ENCODE results near the gene ZSCAN10. TPM values are rescaled to one million over a fixed set of nuclear protein-coding genes. Genes with fewer than 3 reads are reported as not detected.

ZSCAN10 gene
- total and polyA plus RNA-seq, 2 of the 13 experiments (the other 11 are each of a cell fraction or from before 2014, with no cell fraction given) = not detected

DNA sequence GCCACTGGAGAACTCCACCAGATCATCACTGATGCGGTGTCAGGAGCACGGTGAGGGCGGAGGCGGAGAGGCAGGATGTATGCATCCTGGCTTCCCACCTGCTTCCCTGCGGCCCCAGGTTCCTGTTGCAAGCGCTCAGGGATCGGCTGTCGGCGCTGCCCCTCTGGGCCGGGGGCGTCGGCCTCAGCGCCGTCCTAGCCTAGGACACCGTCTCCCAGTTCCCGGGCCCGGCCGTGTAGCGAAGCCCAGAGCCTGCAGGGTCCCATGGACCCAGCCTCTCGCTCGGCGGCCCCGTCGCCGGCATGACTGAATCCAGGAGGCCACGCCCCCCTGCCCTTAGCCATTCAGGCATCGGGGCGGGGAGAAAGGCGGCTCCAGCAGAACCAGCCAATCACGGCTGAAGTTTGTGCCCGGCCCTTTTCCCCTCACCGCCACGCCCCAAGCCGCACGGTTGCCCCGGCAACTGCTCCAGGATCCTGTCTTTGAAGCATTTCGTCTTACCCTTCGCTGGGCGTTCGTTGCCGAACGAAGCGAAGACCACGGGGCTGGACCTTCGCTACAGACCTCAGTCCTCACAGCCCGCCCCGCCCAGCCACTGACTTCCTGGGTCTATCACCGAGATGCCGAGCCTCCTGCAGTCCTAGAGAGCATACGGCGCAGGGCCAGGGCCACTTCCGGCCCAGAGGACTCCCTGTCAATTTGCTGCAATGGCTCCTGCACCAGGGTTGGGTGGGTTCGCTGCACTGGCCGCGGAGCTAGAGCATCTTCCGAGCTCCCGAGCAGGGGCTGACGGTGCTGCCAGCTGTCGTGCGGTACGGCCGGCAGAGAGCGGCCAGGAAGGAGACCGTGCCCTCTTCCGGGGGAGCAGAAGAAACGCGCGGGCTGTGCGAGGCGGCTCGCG is 25.1 kb upstream of the ZSCAN10 start (continued):
- TF ChIP-seq, protein P1, sequence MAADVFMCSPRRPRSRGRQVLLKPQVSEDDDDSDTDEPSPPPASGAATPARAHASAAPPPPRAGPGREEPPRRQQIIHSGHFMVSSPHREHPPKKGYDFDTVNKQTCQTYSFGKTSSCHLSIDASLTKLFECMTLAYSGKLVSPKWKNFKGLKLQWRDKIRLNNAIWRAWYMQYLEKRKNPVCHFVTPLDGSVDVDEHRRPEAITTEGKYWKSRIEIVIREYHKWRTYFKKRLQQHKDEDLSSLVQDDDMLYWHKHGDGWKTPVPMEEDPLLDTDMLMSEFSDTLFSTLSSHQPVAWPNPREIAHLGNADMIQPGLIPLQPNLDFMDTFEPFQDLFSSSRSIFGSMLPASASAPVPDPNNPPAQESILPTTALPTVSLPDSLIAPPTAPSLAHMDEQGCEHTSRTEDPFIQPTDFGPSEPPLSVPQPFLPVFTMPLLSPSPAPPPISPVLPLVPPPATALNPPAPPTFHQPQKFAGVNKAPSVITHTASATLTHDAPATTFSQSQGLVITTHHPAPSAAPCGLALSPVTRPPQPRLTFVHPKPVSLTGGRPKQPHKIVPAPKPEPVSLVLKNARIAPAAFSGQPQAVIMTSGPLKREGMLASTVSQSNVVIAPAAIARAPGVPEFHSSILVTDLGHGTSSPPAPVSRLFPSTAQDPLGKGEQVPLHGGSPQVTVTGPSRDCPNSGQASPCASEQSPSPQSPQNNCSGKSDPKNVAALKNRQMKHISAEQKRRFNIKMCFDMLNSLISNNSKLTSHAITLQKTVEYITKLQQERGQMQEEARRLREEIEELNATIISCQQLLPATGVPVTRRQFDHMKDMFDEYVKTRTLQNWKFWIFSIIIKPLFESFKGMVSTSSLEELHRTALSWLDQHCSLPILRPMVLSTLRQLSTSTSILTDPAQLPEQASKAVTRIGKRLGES (CRISPR knock-in tag; IDR thresholded peaks at IDR 0.05; ENCODE audit: borderline replicate concordance) = no peak
- TF ChIP-seq XBP1 (CRISPR knock-in tag; IDR thresholded peaks at IDR 0.05) = no peak
- no peak for TF ChIP-seq SIN3B (IDR thresholded peaks at IDR 0.05; ENCODE audit: low read length)
- TF ChIP-seq, protein P2, sequence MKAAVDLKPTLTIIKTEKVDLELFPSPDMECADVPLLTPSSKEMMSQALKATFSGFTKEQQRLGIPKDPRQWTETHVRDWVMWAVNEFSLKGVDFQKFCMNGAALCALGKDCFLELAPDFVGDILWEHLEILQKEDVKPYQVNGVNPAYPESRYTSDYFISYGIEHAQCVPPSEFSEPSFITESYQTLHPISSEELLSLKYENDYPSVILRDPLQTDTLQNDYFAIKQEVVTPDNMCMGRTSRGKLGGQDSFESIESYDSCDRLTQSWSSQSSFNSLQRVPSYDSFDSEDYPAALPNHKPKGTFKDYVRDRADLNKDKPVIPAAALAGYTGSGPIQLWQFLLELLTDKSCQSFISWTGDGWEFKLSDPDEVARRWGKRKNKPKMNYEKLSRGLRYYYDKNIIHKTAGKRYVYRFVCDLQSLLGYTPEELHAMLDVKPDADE (CRISPR knock-in tag; IDR thresholded peaks at IDR 0.05) = no peak
- TF ChIP-seq SIX4 (CRISPR knock-in tag; IDR thresholded peaks at IDR 0.05) = no peak
- TF ChIP-seq SALL1 (CRISPR knock-in tag; IDR thresholded peaks at IDR 0.05) = peak; percentile 67
- peak; percentile 86 for TF ChIP-seq TAF15 (IDR thresholded peaks at IDR 0.05; ENCODE audit: low read depth, low read length, poor library complexity, severe bottlenecking)
- no peak for TF ChIP-seq HNF4A (CRISPR knock-in tag; IDR thresholded peaks at IDR 0.05)
- TF ChIP-seq, protein P3, sequence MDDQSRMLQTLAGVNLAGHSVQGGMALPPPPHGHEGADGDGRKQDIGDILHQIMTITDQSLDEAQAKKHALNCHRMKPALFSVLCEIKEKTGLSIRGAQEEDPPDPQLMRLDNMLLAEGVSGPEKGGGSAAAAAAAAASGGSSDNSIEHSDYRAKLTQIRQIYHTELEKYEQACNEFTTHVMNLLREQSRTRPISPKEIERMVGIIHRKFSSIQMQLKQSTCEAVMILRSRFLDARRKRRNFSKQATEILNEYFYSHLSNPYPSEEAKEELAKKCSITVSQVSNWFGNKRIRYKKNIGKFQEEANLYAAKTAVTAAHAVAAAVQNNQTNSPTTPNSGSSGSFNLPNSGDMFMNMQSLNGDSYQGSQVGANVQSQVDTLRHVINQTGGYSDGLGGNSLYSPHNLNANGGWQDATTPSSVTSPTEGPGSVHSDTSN (CRISPR knock-in tag; IDR thresholded peaks at IDR 0.05; ENCODE audit: borderline replicate concordance) = peak; percentile 29; the same call in 1 of the 2 replicates
- peak; percentile 45; the same call in 1 of the 2 replicates for TF ChIP-seq RELA (CRISPR knock-in tag; IDR thresholded peaks at IDR 0.05)
- TF ChIP-seq PCBP2 (optimal IDR thresholded peaks at IDR 0.05; ENCODE audit: low read depth, low read length, poor library complexity, severe bottlenecking) = no peak
- no peak for TF ChIP-seq SOX6 (IDR thresholded peaks at IDR 0.05)
- TF ChIP-seq SOX6 (CRISPR knock-in tag; IDR thresholded peaks at IDR 0.05) = peak; percentile 36
- no peak for TF ChIP-seq MEIS1 (CRISPR knock-in tag; IDR thresholded peaks at IDR 0.05; ENCODE audit: borderline replicate concordance)
- TF ChIP-seq ZNF430 (CRISPR knock-in tag; IDR thresholded peaks at IDR 0.05) = no peak; the same call in 1 of the 2 replicates
- TF ChIP-seq MTA1 (CRISPR knock-in tag; IDR thresholded peaks at IDR 0.05; ENCODE audit: borderline replicate concordance) = no peak; the same call in 1 of the 2 replicates
- TF ChIP-seq ZNF768 (CRISPR knock-in tag; IDR thresholded peaks at IDR 0.05) = peak; percentile 31; the same call in 1 of the 2 replicates
- TF ChIP-seq LCORL (IDR thresholded peaks at IDR 0.05) = no peak
- peak; percentile 28; the same call in 1 of the 2 replicates for TF ChIP-seq LCORL (CRISPR knock-in tag; IDR thresholded peaks at IDR 0.05)
- no peak for TF ChIP-seq GTF3A (CRISPR knock-in tag; conservative IDR thresholded peaks at IDR 0.05)
- no peak for TF ChIP-seq IKZF1 (IDR thresholded peaks at IDR 0.05)
- TF ChIP-seq IKZF4 (CRISPR knock-in tag; IDR thresholded peaks at IDR 0.05; ENCODE audit: borderline replicate concordance, low read depth, not compliant biosample characterization) = peak; percentile 24
- no peak for TF ChIP-seq ZBTB21 (CRISPR knock-in tag; IDR thresholded peaks at IDR 0.05)
- TF ChIP-seq REL (CRISPR knock-in tag; conservative IDR thresholded peaks at IDR 0.05) = 0 out of 2 replicates have a peak, but pooled peaks have one; percentile 68
- TF ChIP-seq NONO (IDR thresholded peaks at IDR 0.05) = no peak
- peak; percentile 83 for TF ChIP-seq NONO (CRISPR knock-in tag; conservative IDR thresholded peaks at IDR 0.05)
- TF ChIP-seq ZNF883 (CRISPR knock-in tag; IDR thresholded peaks at IDR 0.05; ENCODE audit: not compliant biosample characterization) = peak; percentile 77
